Keratinocyte (primary cell): ENCODE measurements around the gene AAMP. TPM values are rescaled to one million over a fixed set of nuclear protein-coding genes. Genes with fewer than 3 reads are reported as not detected.
A peak's percentile ranks its signal among the peaks of the same experiment; 100 is the strongest.

Experiments
- DNase-seq: peaks from one replicate; pipeline ENCODE4 v3.0.0-alpha.2; 2011; ENCODE audit warnings: low read depth, missing footprints, low spot score
- FAIRE-seq: peaks from 2 replicates; lab custom pipeline; 2011; peaks lifted over from hg19 to GRCh38; lab: Jason Lieb, UNC
- H2AFZ ChIP-seq: 2 replicates; pipeline ENCODE4 v1.6.0; 2012; ENCODE audit warnings: low read length, control low read depth, inconsistent platforms; ENCODE audit not compliant: control insufficient read depth
- H3K27ac ChIP-seq: 2 replicates; pipeline ENCODE4 v1.5.1; 2011; ENCODE audit warnings: low read length; ENCODE audit not compliant: control insufficient read depth, insufficient read depth
- H3K27me3 ChIP-seq: 3 replicates; pipeline ENCODE4 v1.6.0; 2011; ENCODE audit warnings: low read length; ENCODE audit not compliant: control insufficient read depth, insufficient read depth; ENCODE audit errors: extremely low read depth
- H3K36me3 ChIP-seq, 2 experiments: 2 replicates in 1 of 2; 3 replicates in 1 of 2; pipeline ENCODE4 v1.5.1; 2011; ENCODE audit warnings: low read length in 2 of 2, mild to moderate bottlenecking in 1 of 2; ENCODE audit not compliant: control insufficient read depth in 2 of 2, insufficient read depth in 2 of 2; ENCODE audit errors: extremely low read depth in 1 of 2
- H3K4me1 ChIP-seq: 3 replicates; pipeline ENCODE4 v1.5.1; 2011; ENCODE audit warnings: low read length; ENCODE audit not compliant: control insufficient read depth, insufficient read depth; ENCODE audit errors: extremely low read depth
- H3K4me2 ChIP-seq: 3 replicates; pipeline ENCODE4 v1.6.0; 2011; ENCODE audit warnings: low read depth, low read length; ENCODE audit not compliant: control insufficient read depth, insufficient read depth; ENCODE audit errors: extremely low read depth
- H3K4me3 ChIP-seq, 3 experiments: fragments of 200-600 bp in 1 of 3; sonication (generic) in 1 of 3; 2 replicates in 2 of 3; 3 replicates in 1 of 3; pipeline ENCODE4 v1.5.1; 2011 to 2016; ENCODE audit warnings: low read length in 3 of 3, mild to moderate bottlenecking in 3 of 3, control low read depth in 2 of 3, inconsistent platforms in 1 of 3, low read depth in 1 of 3, mixed read lengths in 1 of 3, mixed run types in 1 of 3, moderate library complexity in 1 of 3; ENCODE audit not compliant: control insufficient read depth in 2 of 3, insufficient read depth in 2 of 3; ENCODE audit errors: extremely low read depth in 1 of 3
- H3K79me2 ChIP-seq: 2 replicates; pipeline ENCODE4 v1.6.0; 2012; ENCODE audit warnings: low read length; ENCODE audit not compliant: control insufficient read depth, insufficient read depth
- H3K9ac ChIP-seq: 3 replicates; pipeline ENCODE4 v1.6.0; 2011; ENCODE audit warnings: low read length; ENCODE audit not compliant: control insufficient read depth, insufficient read depth; ENCODE audit errors: extremely low read depth
- H3K9me1 ChIP-seq: 3 replicates; pipeline ENCODE4 v1.6.0; 2011; ENCODE audit warnings: low read length; ENCODE audit not compliant: control insufficient read depth, insufficient read depth; ENCODE audit errors: extremely low read depth
- H3K9me3 ChIP-seq: 2 replicates; pipeline ENCODE4 v1.5.1; 2012; ENCODE audit warnings: low read depth, low read length; ENCODE audit not compliant: control insufficient read depth
- H4K20me1 ChIP-seq: 3 replicates; pipeline ENCODE4 v1.6.0; 2011; ENCODE audit warnings: low read length; ENCODE audit not compliant: control insufficient read depth, insufficient read depth; ENCODE audit errors: extremely low read depth
- CTCF ChIP-seq, 3 experiments: IDR thresholded peaks in 1 of 3; conservative IDR thresholded peaks in 1 of 3; optimal IDR thresholded peaks in 1 of 3; 2 replicates in 2 of 3; 3 replicates in 1 of 3; pipeline versions ENCODE3 to v1.5.1; 2011; ENCODE audit warnings: low read length in 3 of 3, mild to moderate bottlenecking in 3 of 3, moderate library complexity in 2 of 3, control low read depth in 1 of 3, inconsistent platforms in 1 of 3; ENCODE audit not compliant: insufficient read depth in 2 of 3; ENCODE audit errors: extremely low read depth in 1 of 3
- EZH2 ChIP-seq: IDR thresholded peaks from one replicate; pipeline ENCODE4 v1.6.1; 2012; ENCODE audit warnings: inconsistent platforms, mild to moderate bottlenecking, low read length, moderate library complexity
- dilution Hi-C: fragments of 300-500 bp; cut with MboI; formaldehyde crosslinking; loops from one replicate; pipeline ENCODE4 v1.7.0; 2020; ENCODE audit warnings: low sequenced_read_pairs; ENCODE audit not compliant: extremely low pct_ligation_motif_present
- polyA plus RNA-seq, 5 experiments: library from polyadenylated mRNA; depleted of rRNA in 3 of 5; stranded (reverse) in 3 of 5; stranded (forward) in 1 of 5; unstranded in 1 of 5; fragments of >200 nt; gene quantifications; 1 replicate in 1 of 5; 2 replicates in 3 of 5; 3 replicates in 1 of 5; pipeline versions ENCODE4 v1.2.1 to v1.2.3, GENCODE V29; 2011 to 2012; ENCODE audit warnings: missing spikeins in 2 of 5, low read depth in 1 of 5, low replicate concordance in 1 of 5

The AAMP gene
- polyA plus RNA-seq, 1 donor (not counting 4 experiments of a cell fraction or from before 2014, with no cell fraction given): 78.4 TPM

- Histone ChIP-seq H3K4me1 (peaks cover 27% of the 10 kb centered on the region), H3K9me1 (peaks cover 2% of the 10 kb centered on the region), H3K4me3 (no peak overlapping the region), H3K27me3 (no peaks in the 10 kb centered on the region), H3K36me3 (peaks cover 35 to 37% of the 10 kb centered on the region in 2 experiments), H4K20me1 (peaks cover 4% of the 10 kb centered on the region), H3K79me2 (peaks cover 26% of the 10 kb centered on the region), H3K4me2 (peak overlapping the region; percentile 88), H3K9ac (peak overlapping the region; percentile 56), H3K27ac (peak overlapping the region; percentile 65), H2AFZ (no peak overlapping the region), H3K9me3 (no peaks in the 10 kb centered on the region)
- FAIRE-seq: peak; percentile 82
- dilution Hi-C loops: no loop called here
- peak in 2 of 3 experiments; percentile 87 to 90 for TF ChIP-seq CTCF (optimal IDR thresholded peaks at IDR 0.05 in 1 of 3, IDR thresholded peaks at IDR 0.05 in 1 of 3, conservative IDR thresholded peaks at IDR 0.05 in 1 of 3; ENCODE audit: extremely low read depth in 1 of 3, insufficient read depth in 2 of 3, low read length in 3 of 3)
- TF ChIP-seq EZH2: no peak
- DNase-seq: peak; percentile 91
Observed at GRCh38 chr2:218272531-218273212, 2.7 kb upstream of the AAMP start.

GRCh38 chr2:218271865-218272530 lies 2.1 kb upstream of the AAMP start:
- TF ChIP-seq EZH2 (no peak), CTCF (optimal IDR thresholded peaks at IDR 0.05 in 1 of 3, IDR thresholded peaks at IDR 0.05 in 1 of 3, conservative IDR thresholded peaks at IDR 0.05 in 1 of 3; ENCODE audit: extremely low read depth in 1 of 3, insufficient read depth in 2 of 3, low read length in 3 of 3) (no peak)
- Histone ChIP-seq H3K27ac (peak overlapping the region; percentile 65), H4K20me1 (peaks cover 3% of the 10 kb centered on the region), H3K9me3 (no peaks in the 10 kb centered on the region), H3K4me3 (peak overlapping the region; percentile 76 to 96 (median 93)), H3K9me1 (peaks cover 2% of the 10 kb centered on the region), H2AFZ (no peak overlapping the region), H3K4me1 (peaks cover 27% of the 10 kb centered on the region), H3K9ac (peak overlapping the region; percentile 80), H3K79me2 (peaks cover 23% of the 10 kb centered on the region), H3K27me3 (no peaks in the 10 kb centered on the region), H3K4me2 (peak overlapping the region; percentile 88), H3K36me3 (peaks cover 34 to 35% of the 10 kb centered on the region in 2 experiments)
- FAIRE-seq (peak; percentile 29), DNase-seq (no peak)
- dilution Hi-C loops: no loop called here
